ENCODE results near the gene WAPL.
A peak's percentile ranks its signal among the peaks of the same experiment; 100 is the strongest.

Gene WAPL

DNA sequence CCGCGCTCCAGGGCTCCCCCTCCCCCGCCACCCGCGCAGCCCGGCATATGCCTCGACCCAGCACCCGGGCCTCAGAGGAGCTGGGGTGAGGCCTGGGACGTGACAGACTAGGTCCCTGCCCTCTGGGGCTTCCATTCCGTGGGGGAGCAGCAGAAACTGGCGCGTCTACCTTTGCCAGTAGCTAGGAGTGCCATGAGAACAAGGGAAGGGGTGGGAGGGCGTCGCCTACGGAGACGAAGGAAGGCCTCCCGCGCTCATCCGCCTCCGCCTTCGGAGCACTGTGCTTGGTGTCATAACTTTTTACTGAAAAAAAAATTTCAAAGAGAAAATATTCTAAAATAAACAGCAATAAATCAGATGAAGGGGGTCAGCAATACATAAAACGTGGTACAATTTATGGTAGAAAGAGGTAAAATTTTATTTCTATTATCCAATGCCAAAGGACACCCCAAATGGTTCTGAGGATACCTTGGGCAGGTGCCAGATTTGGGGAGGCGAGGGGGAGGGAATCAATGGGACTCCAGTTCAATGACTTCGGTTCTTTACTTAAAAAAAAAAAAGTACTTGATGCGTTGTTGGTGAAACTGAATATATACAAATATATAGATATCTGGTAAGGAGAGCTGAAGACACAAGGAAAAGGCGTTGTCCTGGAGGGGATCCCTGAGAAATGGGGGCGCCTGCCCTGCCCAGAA, 119.9 kb downstream of the WAPL start:
- Mint-ChIP-seq H3K4me1 (ENCODE audit: low read depth) (peaks cover 9% of the 10 kb centered on the region), H3K4me3 (peak overlapping the region; percentile 45), H3K9me3 (no peaks in the 10 kb centered on the region), H3K27ac (no peak overlapping the region), H3K36me3 (ENCODE audit: low read depth) (no peaks in the 10 kb centered on the region), H3K27me3 (ENCODE audit: low read depth) (peaks cover 20% of the 10 kb centered on the region)

DNA sequence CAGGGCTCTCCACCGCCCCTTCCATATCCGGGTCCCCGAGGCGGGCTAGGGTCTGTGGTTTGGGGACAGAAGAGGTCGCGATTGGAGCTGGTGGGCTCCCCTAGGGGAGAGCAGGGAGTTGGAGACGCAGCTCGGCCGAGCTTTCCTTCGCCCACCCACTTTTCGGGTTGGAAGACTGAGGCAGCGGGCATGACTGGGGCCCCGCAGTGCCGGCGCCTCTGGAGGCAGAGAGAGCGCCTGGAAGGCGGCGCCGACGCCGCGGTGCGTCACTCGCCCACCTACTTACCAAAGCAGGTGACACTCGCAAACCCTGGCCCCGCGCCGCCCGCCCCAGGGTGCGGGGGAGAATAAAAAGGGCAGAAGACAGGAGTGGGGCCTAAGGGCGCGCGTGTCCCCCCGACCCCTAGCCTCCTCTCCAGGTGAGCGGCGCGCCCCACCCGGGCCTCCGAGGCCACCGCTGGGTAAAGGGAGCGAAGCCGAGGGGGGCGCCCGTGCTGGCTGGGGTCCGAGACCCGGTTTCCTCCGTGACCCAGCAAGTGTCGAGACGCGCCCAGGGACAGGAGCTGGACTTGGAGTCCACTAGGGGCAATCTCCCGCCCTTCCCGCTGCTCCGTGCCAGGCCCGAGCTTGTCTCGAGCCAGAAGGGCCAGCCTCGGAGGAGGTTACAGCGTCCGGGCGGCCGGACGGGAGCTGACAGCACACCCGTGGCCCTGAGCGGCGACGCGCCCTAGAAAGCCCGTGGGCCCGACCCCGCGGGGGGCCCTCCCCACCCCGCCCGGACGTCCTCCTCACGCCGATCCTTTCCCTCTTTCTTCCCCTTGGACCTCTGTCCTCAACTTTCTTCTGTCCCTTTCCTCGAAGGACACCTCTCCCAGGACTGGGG, 120.6 kb downstream of the WAPL start:
- peaks cover 27% of the 10 kb centered on the region for H3K27me3 Mint-ChIP-seq (ENCODE audit: low read depth)
- peak overlapping the region; percentile 83 for H3K4me3 Mint-ChIP-seq
- no peaks in the 10 kb centered on the region for H3K9me3 Mint-ChIP-seq
- no peaks in the 10 kb centered on the region for H3K36me3 Mint-ChIP-seq (ENCODE audit: low read depth)
- peaks cover 9% of the 10 kb centered on the region for H3K4me1 Mint-ChIP-seq (ENCODE audit: low read depth)
- H3K27ac Mint-ChIP-seq: peak overlapping the region; percentile 81

- Mint-ChIP-seq H3K36me3 (ENCODE audit: low read depth) (no peaks in the 10 kb centered on the region), H3K27me3 (ENCODE audit: low read depth) (peaks cover 28% of the 10 kb centered on the region), H3K4me3 (peak overlapping the region; percentile 84), H3K4me1 (ENCODE audit: low read depth) (peaks cover 9% of the 10 kb centered on the region), H3K9me3 (no peaks in the 10 kb centered on the region), H3K27ac (peak overlapping the region; percentile 81)
Observed at GRCh38 chr10:86399879-86400704, 121.5 kb downstream of the WAPL start.

DNA sequence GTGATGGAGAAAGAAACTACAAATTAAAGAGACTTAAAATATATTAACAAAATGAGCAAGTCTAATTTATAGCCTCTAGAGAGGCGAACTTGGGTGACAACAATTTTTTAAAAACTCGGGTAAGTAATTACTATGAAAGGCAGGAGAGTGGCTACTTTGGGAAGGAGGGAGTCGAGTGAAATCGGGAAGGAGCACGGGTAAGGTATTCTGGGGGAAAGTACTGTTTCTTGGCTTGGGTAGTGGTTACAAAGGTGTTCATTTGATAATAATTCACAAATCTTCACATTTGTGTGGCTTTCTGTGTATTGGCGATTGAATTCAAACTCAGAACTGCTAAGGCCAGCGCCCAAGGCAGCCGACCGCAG, 122.1 kb downstream of the WAPL start:
- Mint-ChIP-seq H3K27me3 (ENCODE audit: low read depth) (peaks cover 28% of the 10 kb centered on the region), H3K4me1 (ENCODE audit: low read depth) (peaks cover 9% of the 10 kb centered on the region), H3K36me3 (ENCODE audit: low read depth) (no peaks in the 10 kb centered on the region), H3K9me3 (no peaks in the 10 kb centered on the region), H3K27ac (peak overlapping the region; percentile 63), H3K4me3 (peak overlapping the region; percentile 84)

GRCh38 chr10:86397120-86397519, 124.5 kb downstream of the WAPL start:
- Mint-ChIP-seq H3K36me3 (ENCODE audit: low read depth) (no peaks in the 10 kb centered on the region), H3K4me3 (no peak overlapping the region), H3K27ac (no peak overlapping the region), H3K9me3 (no peaks in the 10 kb centered on the region), H3K27me3 (ENCODE audit: low read depth) (peaks cover 17% of the 10 kb centered on the region), H3K4me1 (ENCODE audit: low read depth) (peaks cover 7% of the 10 kb centered on the region)

GRCh38 chr10:86393862-86394455, 127.6 kb downstream of the WAPL start:
- H3K27me3 Mint-ChIP-seq (ENCODE audit: low read depth): peaks cover 33% of the 10 kb centered on the region
- peaks cover 3% of the 10 kb centered on the region for H3K4me1 Mint-ChIP-seq (ENCODE audit: low read depth)
- no peak overlapping the region for H3K27ac Mint-ChIP-seq
- no peaks in the 10 kb centered on the region for H3K36me3 Mint-ChIP-seq (ENCODE audit: low read depth)
- no peaks in the 10 kb centered on the region for H3K9me3 Mint-ChIP-seq
- no peak overlapping the region for H3K4me3 Mint-ChIP-seq

- H3K4me1 Mint-ChIP-seq (ENCODE audit: low read depth): peaks cover 3% of the 10 kb centered on the region
- H3K4me3 Mint-ChIP-seq: no peak overlapping the region
- H3K27me3 Mint-ChIP-seq (ENCODE audit: low read depth): peaks cover 35% of the 10 kb centered on the region
Observed at GRCh38 chr10:86393362-86393761, 128.2 kb downstream of the WAPL start.

DNA sequence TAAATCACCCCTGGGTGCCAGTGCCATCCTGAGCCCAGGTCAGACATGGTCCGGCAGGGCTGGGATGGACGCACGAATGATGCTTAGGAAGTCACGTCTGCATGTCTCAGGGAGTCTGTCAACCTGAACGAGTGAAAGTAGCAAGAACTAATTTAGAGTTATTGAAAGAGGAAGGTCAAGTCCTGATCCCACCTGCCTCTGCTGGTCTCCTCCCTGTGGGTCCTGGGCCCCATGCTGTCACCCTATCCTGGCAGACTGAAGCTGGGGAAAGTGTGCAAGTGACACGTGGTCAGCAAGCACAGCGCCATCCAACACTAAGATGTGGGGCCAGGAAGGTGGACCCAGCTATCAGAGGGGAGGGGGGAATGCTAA, 128.9 kb downstream of the WAPL start:
- no peak overlapping the region for H3K27ac Mint-ChIP-seq
- peaks cover 3% of the 10 kb centered on the region for H3K4me1 Mint-ChIP-seq (ENCODE audit: low read depth)
- H3K27me3 Mint-ChIP-seq (ENCODE audit: low read depth): peaks cover 42% of the 10 kb centered on the region
- H3K4me3 Mint-ChIP-seq: no peak overlapping the region
- H3K9me3 Mint-ChIP-seq: no peaks in the 10 kb centered on the region
- H3K36me3 Mint-ChIP-seq (ENCODE audit: low read depth): no peaks in the 10 kb centered on the region

More at GRCh38 chr10:86393362-86393761, 128.2 kb downstream of the WAPL start:
- Mint-ChIP-seq H3K9me3 (no peaks in the 10 kb centered on the region), H3K36me3 (ENCODE audit: low read depth) (no peaks in the 10 kb centered on the region), H3K27ac (no peak overlapping the region)

DNA sequence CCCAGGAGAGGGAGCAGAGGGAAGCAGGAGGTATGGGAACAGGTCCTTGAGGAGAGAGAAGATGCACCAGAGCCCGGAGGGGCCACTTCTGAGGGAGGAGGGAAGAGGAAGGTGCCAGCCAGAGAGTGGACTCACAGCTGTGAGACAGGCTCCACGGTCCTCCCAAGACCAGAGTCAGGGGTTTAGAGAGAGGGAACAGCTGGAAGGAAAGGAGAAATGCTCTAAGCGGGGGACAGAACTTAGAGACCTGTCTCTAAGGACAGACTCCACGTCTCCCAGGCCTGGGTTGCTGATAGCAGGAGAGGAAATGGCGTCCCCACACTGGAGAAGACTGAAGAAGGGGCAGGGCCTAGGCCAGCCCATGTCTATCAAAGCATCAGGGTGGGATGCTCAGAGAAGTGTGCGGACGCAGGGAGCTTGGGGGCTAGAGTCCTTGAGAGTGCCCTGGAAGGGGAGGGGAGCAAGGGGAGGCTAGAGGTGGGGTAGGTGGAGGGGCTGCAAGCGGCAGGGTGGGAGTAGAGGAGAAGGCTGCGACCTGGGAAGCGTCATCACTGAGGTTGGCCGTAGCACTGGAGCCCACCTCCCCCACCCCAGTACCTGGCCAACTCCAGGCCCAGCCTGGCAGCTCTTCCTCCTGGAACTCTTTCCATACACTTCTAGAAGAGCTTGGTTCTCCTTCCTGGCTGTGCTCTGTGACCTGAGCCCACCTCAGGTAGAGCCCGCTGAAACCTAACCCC, 129.4 kb downstream of the WAPL start:
- H3K27me3 Mint-ChIP-seq (ENCODE audit: low read depth): peaks cover 47% of the 10 kb centered on the region

DNA sequence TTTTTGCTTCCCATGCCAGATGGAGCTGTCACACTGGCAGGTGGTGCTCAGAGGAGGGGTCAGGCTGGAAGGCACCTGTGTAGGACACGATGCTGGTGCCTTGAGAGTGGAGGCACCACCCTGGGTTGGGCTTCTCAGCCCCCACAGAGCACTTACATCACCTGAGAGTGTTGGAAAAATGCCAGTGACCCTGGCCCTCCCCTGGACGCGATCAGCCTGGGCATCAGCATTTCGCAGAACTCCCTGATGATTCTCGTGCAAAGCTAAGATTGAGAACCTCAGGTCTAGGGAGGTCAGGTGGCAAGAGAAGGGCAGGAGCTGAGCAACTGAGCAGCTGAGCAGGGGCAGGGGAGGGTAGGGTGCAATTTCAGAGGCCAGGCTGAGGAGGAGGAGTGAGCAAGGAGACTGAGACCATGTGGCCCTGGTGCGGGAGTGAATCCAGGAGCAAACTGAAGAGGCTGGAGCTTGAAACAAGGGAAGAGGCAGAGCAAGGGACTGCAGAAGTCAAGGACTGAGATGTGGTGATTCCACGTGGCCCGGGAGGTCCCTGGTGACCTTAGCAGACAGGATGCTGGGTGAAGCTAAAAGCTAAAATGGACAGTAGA, 130.3 kb downstream of the WAPL start:
- Mint-ChIP-seq H3K9me3 (no peaks in the 10 kb centered on the region), H3K36me3 (ENCODE audit: low read depth) (no peaks in the 10 kb centered on the region), H3K4me1 (ENCODE audit: low read depth) (peaks cover 3% of the 10 kb centered on the region), H3K4me3 (no peak overlapping the region), H3K27ac (no peak overlapping the region), H3K27me3 (ENCODE audit: low read depth) (peaks cover 49% of the 10 kb centered on the region)

More for the DNA sequence above, 129.4 kb downstream of the WAPL start:
- Mint-ChIP-seq H3K27ac (no peak overlapping the region), H3K36me3 (ENCODE audit: low read depth) (no peaks in the 10 kb centered on the region), H3K4me1 (ENCODE audit: low read depth) (peaks cover 3% of the 10 kb centered on the region), H3K9me3 (no peaks in the 10 kb centered on the region), H3K4me3 (no peak overlapping the region)

DNA sequence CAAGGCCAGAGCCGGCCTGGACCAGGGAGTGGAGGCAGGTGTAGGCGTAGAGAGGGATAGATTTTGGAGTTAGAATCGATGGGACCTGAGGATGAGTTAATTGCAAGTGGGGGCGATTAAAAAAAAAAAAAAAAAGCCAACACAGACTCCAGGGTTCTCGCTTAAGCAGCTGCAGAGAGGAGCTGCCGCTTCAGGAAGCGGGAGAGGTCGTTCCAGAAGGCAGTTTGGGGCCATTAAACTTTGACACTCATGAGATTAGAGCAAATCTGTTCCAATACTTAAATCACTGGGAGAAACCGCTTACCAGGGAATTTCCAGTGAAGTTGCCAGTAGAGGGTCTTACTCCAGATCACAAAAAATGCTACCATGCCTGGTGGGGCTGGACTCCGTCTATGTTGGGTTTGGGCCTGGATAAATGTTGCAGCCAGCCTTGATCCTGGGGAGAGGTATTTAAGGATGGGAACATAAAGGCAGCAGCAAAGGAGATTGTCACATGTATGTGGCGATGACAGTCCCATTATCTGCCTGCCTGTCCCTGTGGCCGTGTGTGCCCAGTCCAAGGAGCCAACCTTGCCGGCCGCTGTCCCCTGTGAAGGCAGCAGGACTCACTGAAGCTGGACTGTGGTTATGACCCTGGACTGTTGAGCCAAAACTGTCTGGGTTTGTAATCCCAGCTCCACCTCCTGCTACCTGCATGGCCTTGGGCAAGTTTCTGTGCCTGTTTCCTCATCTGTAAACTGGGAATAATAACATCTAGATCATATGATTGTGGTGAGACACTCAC, 131.1 kb downstream of the WAPL start:
- Mint-ChIP-seq H3K27me3 (ENCODE audit: low read depth) (peaks cover 50% of the 10 kb centered on the region), H3K36me3 (ENCODE audit: low read depth) (no peaks in the 10 kb centered on the region), H3K4me3 (no peak overlapping the region), H3K4me1 (ENCODE audit: low read depth) (peaks cover 3% of the 10 kb centered on the region), H3K27ac (no peak overlapping the region), H3K9me3 (no peaks in the 10 kb centered on the region)

GRCh38 chr10:86389441-86390193, 132.0 kb downstream of the WAPL start:
- Mint-ChIP-seq H3K27ac (no peak overlapping the region), H3K9me3 (no peaks in the 10 kb centered on the region), H3K36me3 (ENCODE audit: low read depth) (no peaks in the 10 kb centered on the region), H3K4me3 (peak overlapping the region; percentile 76), H3K27me3 (ENCODE audit: low read depth) (peaks cover 57% of the 10 kb centered on the region), H3K4me1 (ENCODE audit: low read depth) (peaks cover 3% of the 10 kb centered on the region)
